Sigmoid colon (tissue), 4 donors: ENCODE measurements around the gene ABCB10.

Experiments used
- EP300 ChIP-seq, 4 donors: sonication (generic); formaldehyde crosslinking; IDR thresholded peaks; one replicate each; pipeline ENCODE4 v1.6.1; 2017; ENCODE audit warnings: antibody characterized with exemption in 4 of 4
- POLR2A ChIP-seq, 2 donors: fragments of 450-650 bp; IDR thresholded peaks; one replicate each; pipeline ENCODE4 v1.6.1; 2016; ENCODE audit warnings: antibody characterized with exemption in 2 of 2, mild to moderate bottlenecking in 2 of 2, moderate library complexity in 2 of 2
- POLR2AphosphoS5 ChIP-seq, 4 donors: sonication (generic); formaldehyde crosslinking; IDR thresholded peaks; one replicate each; pipeline ENCODE4 v1.6.1; 2017; ENCODE audit warnings: antibody characterized with exemption in 4 of 4
- TF ChIP-seq, protein P1 (sequence below), 4 experiments: fragments of 450-650 bp in 3 of 4; fragments of 200-600 bp in 1 of 4; IDR thresholded peaks; one replicate each; pipeline ENCODE4 v1.5.1; 2016 to 2019; ENCODE audit warnings: antibody characterized with exemption in 4 of 4, mild to moderate bottlenecking in 3 of 4, moderate library complexity in 2 of 4

DNA sequence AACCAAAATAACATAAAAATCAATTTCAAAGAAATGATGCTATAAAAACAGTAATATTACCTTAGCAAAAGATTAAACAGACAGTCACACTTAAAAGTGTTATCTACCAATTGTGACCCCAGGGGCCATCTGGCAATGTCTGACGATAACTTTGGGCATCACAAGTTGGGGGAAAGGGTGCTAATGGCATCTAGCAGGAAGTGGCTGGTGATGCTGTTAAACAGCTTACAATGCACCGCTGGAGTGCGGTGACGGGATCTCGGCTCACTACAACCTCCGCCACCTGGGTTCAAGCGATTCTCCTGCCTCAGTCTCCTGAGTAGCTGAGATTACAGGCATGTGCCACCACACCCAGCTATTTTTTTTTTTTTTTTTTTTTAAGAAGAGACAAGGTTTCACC lies 78.0 kb downstream of the ABCB10 start:
- TF ChIP-seq, protein P1, sequence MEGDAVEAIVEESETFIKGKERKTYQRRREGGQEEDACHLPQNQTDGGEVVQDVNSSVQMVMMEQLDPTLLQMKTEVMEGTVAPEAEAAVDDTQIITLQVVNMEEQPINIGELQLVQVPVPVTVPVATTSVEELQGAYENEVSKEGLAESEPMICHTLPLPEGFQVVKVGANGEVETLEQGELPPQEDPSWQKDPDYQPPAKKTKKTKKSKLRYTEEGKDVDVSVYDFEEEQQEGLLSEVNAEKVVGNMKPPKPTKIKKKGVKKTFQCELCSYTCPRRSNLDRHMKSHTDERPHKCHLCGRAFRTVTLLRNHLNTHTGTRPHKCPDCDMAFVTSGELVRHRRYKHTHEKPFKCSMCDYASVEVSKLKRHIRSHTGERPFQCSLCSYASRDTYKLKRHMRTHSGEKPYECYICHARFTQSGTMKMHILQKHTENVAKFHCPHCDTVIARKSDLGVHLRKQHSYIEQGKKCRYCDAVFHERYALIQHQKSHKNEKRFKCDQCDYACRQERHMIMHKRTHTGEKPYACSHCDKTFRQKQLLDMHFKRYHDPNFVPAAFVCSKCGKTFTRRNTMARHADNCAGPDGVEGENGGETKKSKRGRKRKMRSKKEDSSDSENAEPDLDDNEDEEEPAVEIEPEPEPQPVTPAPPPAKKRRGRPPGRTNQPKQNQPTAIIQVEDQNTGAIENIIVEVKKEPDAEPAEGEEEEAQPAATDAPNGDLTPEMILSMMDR (IDR thresholded peaks at IDR 0.05): no peak
- TF ChIP-seq POLR2A (IDR thresholded peaks at IDR 0.05) (no peak), EP300 (IDR thresholded peaks at IDR 0.05) (no peak), POLR2AphosphoS5 (IDR thresholded peaks at IDR 0.05) (no peak)
